Right lobe of liver (tissue), 4 donors: Measurements from ENCODE around the gene BRD1.

Source experiments
- POLR2A ChIP-seq: fragments of 450-650 bp; IDR thresholded peaks from one replicate; pipeline ENCODE4 v1.6.1; 2017; ENCODE audit warnings: antibody characterized with exemption, mild to moderate bottlenecking
- TF ChIP-seq, protein P1 (sequence below), 4 donors: fragments of 200-600 bp in 3 of 4; fragments of 450-650 bp in 1 of 4; IDR thresholded peaks; one replicate each; pipeline versions ENCODE4 v1.5.1 to v1.8.0; 2016 to 2022; ENCODE audit warnings: antibody characterized with exemption in 4 of 4, mild to moderate bottlenecking in 2 of 4
- donor health status: DM: no; HTN: no; CAD: no.
- donor health status: DM: no; HTN: no; CAD: no.
- donor health status: DM: no; HTN: yes; CAD: no.

DNA sequence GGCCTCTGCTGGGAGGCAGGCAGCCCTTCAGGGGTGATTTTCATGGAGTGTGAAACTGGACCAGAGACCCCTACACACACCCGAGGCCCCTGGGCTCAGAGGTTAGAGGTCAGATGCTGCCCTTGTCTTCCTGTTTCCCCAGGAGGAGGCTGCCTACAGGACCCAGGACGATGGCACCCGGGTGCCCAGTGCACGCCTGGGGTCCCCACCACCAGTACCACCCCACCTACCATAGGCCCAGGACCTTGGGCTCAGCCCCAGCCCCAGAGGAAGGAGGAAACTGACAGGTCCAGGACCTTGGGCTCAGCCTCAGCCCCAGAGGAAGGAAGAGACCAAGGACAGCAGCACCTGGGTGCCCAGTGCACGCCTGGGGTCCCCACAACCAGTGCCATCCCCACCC lies 79.2 kb downstream of the BRD1 start:
- TF ChIP-seq, protein P1, sequence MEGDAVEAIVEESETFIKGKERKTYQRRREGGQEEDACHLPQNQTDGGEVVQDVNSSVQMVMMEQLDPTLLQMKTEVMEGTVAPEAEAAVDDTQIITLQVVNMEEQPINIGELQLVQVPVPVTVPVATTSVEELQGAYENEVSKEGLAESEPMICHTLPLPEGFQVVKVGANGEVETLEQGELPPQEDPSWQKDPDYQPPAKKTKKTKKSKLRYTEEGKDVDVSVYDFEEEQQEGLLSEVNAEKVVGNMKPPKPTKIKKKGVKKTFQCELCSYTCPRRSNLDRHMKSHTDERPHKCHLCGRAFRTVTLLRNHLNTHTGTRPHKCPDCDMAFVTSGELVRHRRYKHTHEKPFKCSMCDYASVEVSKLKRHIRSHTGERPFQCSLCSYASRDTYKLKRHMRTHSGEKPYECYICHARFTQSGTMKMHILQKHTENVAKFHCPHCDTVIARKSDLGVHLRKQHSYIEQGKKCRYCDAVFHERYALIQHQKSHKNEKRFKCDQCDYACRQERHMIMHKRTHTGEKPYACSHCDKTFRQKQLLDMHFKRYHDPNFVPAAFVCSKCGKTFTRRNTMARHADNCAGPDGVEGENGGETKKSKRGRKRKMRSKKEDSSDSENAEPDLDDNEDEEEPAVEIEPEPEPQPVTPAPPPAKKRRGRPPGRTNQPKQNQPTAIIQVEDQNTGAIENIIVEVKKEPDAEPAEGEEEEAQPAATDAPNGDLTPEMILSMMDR (IDR thresholded peaks at IDR 0.05): no peak
- TF ChIP-seq POLR2A: no peak
